Measurements from ENCODE around the gene OR2T11. TPM values are rescaled to one million over a fixed set of nuclear protein-coding genes. Genes with fewer than 3 reads are reported as not detected.

Gene OR2T11
- total RNA-seq, 1 donor from 2014 or later, result not detected

- no peak overlapping the region for H3K27ac Mint-ChIP-seq
- H3K4me3 Mint-ChIP-seq, result no peak overlapping the region
- DNase-seq (ENCODE audit: low spot score in 2 of 2, unreplicated experiment in 2 of 2), result no peak
- no peaks in the 10 kb centered on the region for H3K36me3 Mint-ChIP-seq
- no peaks in the 10 kb centered on the region for H3K27me3 Mint-ChIP-seq (ENCODE audit: low read depth)
- H3K9me3 Mint-ChIP-seq, result peaks cover 71% of the 10 kb centered on the region
- H3K4me1 Mint-ChIP-seq, result no peaks in the 10 kb centered on the region
- no peak for TF ChIP-seq CTCF (IDR thresholded peaks at IDR 0.05; ENCODE audit: unreplicated experiment)
Measured at GRCh38 chr1:248593226-248593625, 41.7 kb downstream of the OR2T11 start.

GRCh38 chr1:248592655-248593054 is 42.2 kb downstream of the OR2T11 start:
- DNase-seq (ENCODE audit: low spot score in 2 of 2, unreplicated experiment in 2 of 2), result no peak
- Mint-ChIP-seq H3K36me3 (no peaks in the 10 kb centered on the region), H3K27ac (no peak overlapping the region), H3K4me3 (no peak overlapping the region), H3K9me3 (peaks cover 76% of the 10 kb centered on the region), H3K27me3 (ENCODE audit: low read depth) (no peaks in the 10 kb centered on the region), H3K4me1 (no peaks in the 10 kb centered on the region)
- TF ChIP-seq CTCF (IDR thresholded peaks at IDR 0.05; ENCODE audit: unreplicated experiment), result no peak

GRCh38 chr1:248590055-248590454 is 44.8 kb downstream of the OR2T11 start:
- TF ChIP-seq CTCF (IDR thresholded peaks at IDR 0.05; ENCODE audit: unreplicated experiment), result no peak
- Mint-ChIP-seq H3K36me3 (no peaks in the 10 kb centered on the region), H3K9me3 (peaks cover 81% of the 10 kb centered on the region), H3K4me1 (no peaks in the 10 kb centered on the region), H3K27ac (no peak overlapping the region), H3K4me3 (no peak overlapping the region), H3K27me3 (ENCODE audit: low read depth) (no peaks in the 10 kb centered on the region)
- DNase-seq (ENCODE audit: low spot score in 2 of 2, unreplicated experiment in 2 of 2), result no peak

GRCh38 chr1:248589334-248589733 is 45.6 kb downstream of the OR2T11 start:
- no peak overlapping the region for H3K27ac Mint-ChIP-seq
- H3K36me3 Mint-ChIP-seq, result no peaks in the 10 kb centered on the region
- no peaks in the 10 kb centered on the region for H3K27me3 Mint-ChIP-seq (ENCODE audit: low read depth)
- H3K4me1 Mint-ChIP-seq, result no peaks in the 10 kb centered on the region
- no peak for TF ChIP-seq CTCF (IDR thresholded peaks at IDR 0.05; ENCODE audit: unreplicated experiment)
- no peak overlapping the region for H3K4me3 Mint-ChIP-seq
- H3K9me3 Mint-ChIP-seq, result peaks cover 79% of the 10 kb centered on the region
- DNase-seq (ENCODE audit: low spot score in 2 of 2, unreplicated experiment in 2 of 2), result no peak

- Mint-ChIP-seq H3K27me3 (ENCODE audit: low read depth) (no peaks in the 10 kb centered on the region), H3K4me1 (no peaks in the 10 kb centered on the region), H3K27ac (no peak overlapping the region), H3K9me3 (peaks cover 71% of the 10 kb centered on the region), H3K4me3 (no peak overlapping the region), H3K36me3 (no peaks in the 10 kb centered on the region)
- DNase-seq (ENCODE audit: low spot score in 2 of 2, unreplicated experiment in 2 of 2), result no peak
- no peak for TF ChIP-seq CTCF (IDR thresholded peaks at IDR 0.05; ENCODE audit: unreplicated experiment)
Measured at GRCh38 chr1:248585266-248585665, 49.6 kb downstream of the OR2T11 start.
